ENCODE measurements around the gene PPP2R1A. TPM values are rescaled to one million over a fixed set of nuclear protein-coding genes. Genes with fewer than 3 reads are reported as not detected.

PPP2R1A gene
- total RNA-seq, 1 experiment from 2014 or later, result 266 TPM

DNA sequence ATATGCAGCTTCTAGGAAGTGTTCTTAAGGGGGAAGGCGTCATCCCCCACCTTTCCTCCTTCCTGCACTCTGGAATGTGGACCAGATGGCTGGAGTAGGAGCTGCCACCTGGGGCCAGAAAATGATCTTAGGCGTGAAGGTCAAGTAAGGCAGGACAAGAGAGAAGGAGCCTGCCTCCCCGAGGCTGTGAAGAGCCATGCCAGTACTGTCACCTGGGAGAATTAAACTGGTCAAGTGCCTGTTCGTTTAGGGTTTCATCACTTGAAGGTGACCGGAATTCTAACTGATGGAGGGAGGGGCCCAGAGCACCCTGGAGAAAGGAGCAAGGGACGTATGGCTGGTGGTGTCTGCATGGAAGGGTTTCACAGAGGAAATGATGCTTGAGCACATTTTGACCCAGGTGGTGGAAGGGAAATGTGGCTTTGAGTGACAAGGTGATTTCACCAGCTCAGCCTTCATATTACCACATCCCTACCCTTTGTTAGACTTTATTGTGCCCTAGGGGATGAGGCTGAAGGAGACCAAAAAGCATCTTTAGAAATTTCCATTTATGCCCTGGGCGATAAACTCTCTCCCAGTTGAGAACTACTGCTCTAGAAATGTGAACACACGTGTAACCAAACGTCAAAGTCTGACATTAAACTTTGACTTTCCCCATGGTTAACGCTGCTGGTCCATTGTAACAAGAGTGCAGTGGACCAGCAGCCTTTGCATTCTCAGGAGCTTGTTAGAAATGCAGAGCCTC, 37.5 kb downstream of the PPP2R1A start:
- H2AFZ ChIP-seq (ENCODE audit: low read depth, low read length, poor library complexity, severe bottlenecking), result no peak overlapping the region
- no peaks in the 10 kb centered on the region for H3K9me3 ChIP-seq (ENCODE audit: control insufficient read depth in 1 of 2, insufficient read depth in 1 of 2, low read depth in 1 of 2, low read length in 2 of 2)
- ATAC-seq (no peak), DNase-seq (ENCODE audit: low read depth, low spot score) (no peak)
- TF ChIP-seq POLR2A (IDR thresholded peaks at IDR 0.05; ENCODE audit: borderline replicate concordance, extremely low read depth, insufficient read depth, insufficient read length), result no peak
- TF ChIP-seq FOSL1 (IDR thresholded peaks at IDR 0.05; ENCODE audit: low read depth), result no peak
- no peak for TF ChIP-seq SP1 (IDR thresholded peaks at IDR 0.05; ENCODE audit: low read depth)
- no peak for TF ChIP-seq ELF1 (IDR thresholded peaks at IDR 0.05; ENCODE audit: borderline replicate concordance, low read depth)
- H3K9ac ChIP-seq (ENCODE audit: low read length), result no peak overlapping the region
- no peak overlapping the region for H3K4me2 ChIP-seq (ENCODE audit: low read length)
- BruUV-seq (replicated peaks), result no TSS peak
- no peak overlapping the region for H3K27ac ChIP-seq (ENCODE audit: low read depth, low read length)
- intact Hi-C loops (cut with micrococcal nuclease), result no loop called here
- no peaks in the 10 kb centered on the region for H3K27me3 ChIP-seq (ENCODE audit: insufficient read depth, low read length)
- H3K9me2 ChIP-seq (ENCODE audit: insufficient read depth), result no peaks in the 10 kb centered on the region
- H3K79me2 ChIP-seq (ENCODE audit: insufficient read depth, low read length), result no peaks in the 10 kb centered on the region
- peaks cover 41 to 53% of the 10 kb centered on the region in 2 experiments; a peak in 3 of 4 replicates for H3K36me3 ChIP-seq (ENCODE audit: control insufficient read depth in 1 of 2, insufficient read depth in 2 of 2, low read length in 2 of 2)
- ChIA-PET POLR2A (no interaction called here), RAD21 (ENCODE audit: low non-redundant PET in 1 of 2, low total read pairs in 2 of 2, uncharacterized antibody in 2 of 2, unreplicated experiment in 2 of 2) (no interaction called here), CTCF (no interaction called here)
- H4K20me1 ChIP-seq (ENCODE audit: insufficient read depth), result no peaks in the 10 kb centered on the region
- no peaks in the 10 kb centered on the region for H3K4me1 ChIP-seq (ENCODE audit: control insufficient read depth in 1 of 2, insufficient read depth in 2 of 2, low read length in 2 of 2)
- H3K4me3 ChIP-seq (replicated peaks in 1 of 2; ENCODE audit: low read depth in 1 of 2, low read length in 2 of 2), result no peak overlapping the region

DNA sequence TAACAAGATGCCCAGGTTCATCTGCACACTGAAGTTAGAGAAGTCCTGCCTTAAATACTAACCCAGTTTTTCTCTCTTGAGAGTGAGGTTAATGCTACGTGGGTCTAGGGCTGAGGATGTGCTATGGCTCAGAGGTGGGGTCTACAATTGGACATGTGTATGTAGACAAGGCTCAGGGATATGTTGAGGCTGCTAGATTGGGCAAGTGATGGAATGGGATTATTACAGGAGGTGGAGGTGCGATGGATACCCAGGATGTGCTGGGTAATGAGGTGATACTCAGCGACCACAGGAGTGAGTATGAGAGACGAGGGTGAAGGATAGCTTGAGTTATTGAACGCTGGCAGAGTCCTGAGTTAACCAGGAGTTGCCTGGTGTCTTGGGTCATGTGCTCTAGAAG, 38.1 kb downstream of the PPP2R1A start:
- no peaks in the 10 kb centered on the region for H3K4me1 ChIP-seq (ENCODE audit: control insufficient read depth in 1 of 2, insufficient read depth in 2 of 2, low read length in 2 of 2)
- no peaks in the 10 kb centered on the region for H3K9me2 ChIP-seq (ENCODE audit: insufficient read depth)
- ChIA-PET POLR2A (no interaction called here), CTCF (no interaction called here), RAD21 (ENCODE audit: low non-redundant PET in 1 of 2, low total read pairs in 2 of 2, uncharacterized antibody in 2 of 2, unreplicated experiment in 2 of 2) (no interaction called here)
- no peak for ATAC-seq
- H3K27me3 ChIP-seq (ENCODE audit: insufficient read depth, low read length), result no peaks in the 10 kb centered on the region
- H3K79me2 ChIP-seq (ENCODE audit: insufficient read depth, low read length), result no peaks in the 10 kb centered on the region
- H3K4me2 ChIP-seq (ENCODE audit: low read length), result no peak overlapping the region
- no peak overlapping the region for H2AFZ ChIP-seq (ENCODE audit: low read depth, low read length, poor library complexity, severe bottlenecking)
- DNase-seq (ENCODE audit: low read depth, low spot score), result no peak
- H4K20me1 ChIP-seq (ENCODE audit: insufficient read depth), result no peaks in the 10 kb centered on the region
- intact Hi-C loops (cut with micrococcal nuclease), result no loop called here
- no peaks in the 10 kb centered on the region for H3K9me3 ChIP-seq (ENCODE audit: control insufficient read depth in 1 of 2, insufficient read depth in 1 of 2, low read depth in 1 of 2, low read length in 2 of 2)
- no peak overlapping the region for H3K4me3 ChIP-seq (replicated peaks in 1 of 2; ENCODE audit: low read depth in 1 of 2, low read length in 2 of 2)
- H3K9ac ChIP-seq (ENCODE audit: low read length), result no peak overlapping the region
- TF ChIP-seq SRF (IDR thresholded peaks at IDR 0.05; ENCODE audit: low read depth), result no peak
- no peak for TF ChIP-seq CEBPB (IDR thresholded peaks at IDR 0.05; ENCODE audit: low read depth)
- no TSS peak for BruUV-seq (replicated peaks)
- no peak overlapping the region for H3K27ac ChIP-seq (ENCODE audit: low read depth, low read length)
- peaks cover 36 to 47% of the 10 kb centered on the region in 2 experiments; a peak in 3 of 4 replicates for H3K36me3 ChIP-seq (ENCODE audit: control insufficient read depth in 1 of 2, insufficient read depth in 2 of 2, low read length in 2 of 2)
